OCI-LY1 (cell line): ENCODE measurements around the gene ATP1B3.

ENCODE experiments used
- H2AFZ ChIP-seq: fragments of 200-600 bp; sonication (generic), shearing (Covaris generic); 2 replicates; pipeline ENCODE4 v1.6.0; 2014; ENCODE audit warnings: antibody characterized with exemption, mild to moderate bottlenecking, low read length
- H3F3A ChIP-seq: fragments of 200-600 bp; sonication (generic), shearing (Covaris generic); 2 replicates; pipeline ENCODE4 v1.6.0; 2014; ENCODE audit warnings: mild to moderate bottlenecking, antibody characterized with exemption, low read length, moderate library complexity; ENCODE audit not compliant: insufficient read depth
- H3K27ac ChIP-seq: fragments of 200-600 bp; sonication (generic); 2 replicates; pipeline ENCODE4 v1.5.1; 2014; ENCODE audit warnings: low read length, mixed run types, mild to moderate bottlenecking, low read depth; ENCODE audit not compliant: poor library complexity, severe bottlenecking
- H3K27me3 ChIP-seq: fragments of 200-600 bp; sonication (generic); 2 replicates; pipeline ENCODE4 v1.6.0; 2014; ENCODE audit warnings: antibody characterized with exemption, mild to moderate bottlenecking, low read length, moderate library complexity; ENCODE audit not compliant: insufficient read depth
- H3K36me3 ChIP-seq: fragments of 200-600 bp; sonication (generic); 2 replicates; pipeline ENCODE4 v1.6.1; 2014; ENCODE audit warnings: mild to moderate bottlenecking, antibody characterized with exemption, low read length, moderate library complexity, mixed read lengths; ENCODE audit not compliant: insufficient read depth
- H3K4me1 ChIP-seq: fragments of 200-600 bp; sonication (generic); 2 replicates; pipeline ENCODE4 v1.5.1; 2014; ENCODE audit warnings: mild to moderate bottlenecking, low read length, moderate library complexity; ENCODE audit not compliant: insufficient read depth, severe bottlenecking
- H3K4me2 ChIP-seq: fragments of 200-600 bp; sonication (generic), shearing (Covaris generic); 2 replicates; pipeline ENCODE4 v1.6.1; 2014; ENCODE audit warnings: low read length
- H3K4me3 ChIP-seq: fragments of 200-600 bp; sonication (generic); 2 replicates; pipeline ENCODE4 v1.5.1; 2014; ENCODE audit warnings: low read length, low read depth, mild to moderate bottlenecking, mixed read lengths; ENCODE audit not compliant: poor library complexity, severe bottlenecking
- H3K79me2 ChIP-seq: fragments of 200-600 bp; shearing (Covaris generic); 2 replicates; pipeline ENCODE4 v1.6.1; 2016; ENCODE audit warnings: mixed run types, low read length, mixed read lengths; ENCODE audit not compliant: insufficient read depth
- H3K9ac ChIP-seq: fragments of 200-600 bp; sonication (generic), shearing (Covaris generic); 2 replicates; pipeline ENCODE4 v1.6.1; 2014; ENCODE audit warnings: mild to moderate bottlenecking, low read length, mixed read lengths
- H3K9me2 ChIP-seq: fragments of 200-600 bp; sonication (generic), shearing (Covaris generic); 2 replicates; pipeline ENCODE4 v1.6.1; 2014; ENCODE audit warnings: low read depth, mild to moderate bottlenecking, low read length, mixed read lengths
- H3K9me3 ChIP-seq: fragments of 200-600 bp; shearing (Covaris generic); 2 replicates; pipeline ENCODE4 v1.6.1; 2014; ENCODE audit warnings: low read length, mixed read lengths
- H4K20me1 ChIP-seq: fragments of 200-600 bp; sonication (generic), shearing (Covaris generic); 2 replicates; pipeline ENCODE4 v1.6.0; 2016; ENCODE audit warnings: mild to moderate bottlenecking, low read length; ENCODE audit not compliant: insufficient read depth
- CTCF ChIP-seq: fragments of 200-600 bp; sonication (generic), shearing (Covaris generic); IDR thresholded peaks from 2 replicates; pipeline ENCODE4 v1.5.1; 2017; ENCODE audit warnings: mild to moderate bottlenecking, antibody characterized with exemption, low read length, moderate library complexity, mixed read lengths
- EZH2 ChIP-seq: fragments of 200-600 bp; sonication (generic), shearing (Covaris generic); IDR thresholded peaks from 2 replicates; pipeline ENCODE4 v1.8.0; 2017; ENCODE audit warnings: borderline replicate concordance, mixed run types, mild to moderate bottlenecking, antibody characterized with exemption, low read length, moderate library complexity, mixed read lengths

Gene ATP1B3

GRCh38 chr3:141898908-141899307, 22.5 kb downstream of the ATP1B3 start:
- Histone ChIP-seq H3K9me3 (peaks cover 12% of the 10 kb centered on the region; the same call in 1 of the 2 replicates), H3K9me2 (no peaks in the 10 kb centered on the region), H3K27ac (no peak overlapping the region), H3F3A (no peaks in the 10 kb centered on the region), H2AFZ (no peak overlapping the region), H3K27me3 (no peaks in the 10 kb centered on the region), H3K36me3 (peaks cover 64% of the 10 kb centered on the region), H3K4me2 (no peak overlapping the region), H3K9ac (no peak overlapping the region), H3K4me3 (no peak overlapping the region), H4K20me1 (no peaks in the 10 kb centered on the region), H3K4me1 (peaks cover 13% of the 10 kb centered on the region), H3K79me2 (peaks cover 64% of the 10 kb centered on the region)
- TF ChIP-seq CTCF (no peak), EZH2 (no peak)

DNA sequence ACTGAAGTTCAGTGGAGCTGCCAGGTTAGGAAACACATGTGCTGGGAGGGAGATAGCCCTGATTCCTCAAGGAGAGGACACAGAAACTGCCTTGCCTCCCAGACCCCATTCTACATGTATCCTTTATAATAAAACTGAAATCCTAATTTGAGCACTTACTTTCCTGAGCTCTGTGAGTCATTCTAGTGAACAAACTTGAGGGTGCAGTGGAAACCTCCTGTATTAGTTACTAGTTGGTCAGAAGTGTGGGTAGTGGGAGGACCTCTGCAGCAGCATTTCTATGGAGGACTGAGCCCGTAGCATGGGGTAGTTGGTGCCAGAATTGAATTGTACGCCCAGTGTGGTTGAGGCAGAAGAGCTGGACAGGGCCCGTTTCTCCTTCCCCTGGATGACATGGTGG, 23.9 kb downstream of the ATP1B3 start:
- Histone ChIP-seq H3K9me2 (no peaks in the 10 kb centered on the region), H4K20me1 (no peaks in the 10 kb centered on the region), H3K9ac (no peak overlapping the region), H3K27ac (no peak overlapping the region), H3K4me1 (peaks cover 13% of the 10 kb centered on the region), H3K79me2 (peaks cover 54% of the 10 kb centered on the region), H3K27me3 (no peaks in the 10 kb centered on the region), H3K4me3 (no peak overlapping the region), H3K36me3 (peaks cover 66% of the 10 kb centered on the region), H3K4me2 (no peak overlapping the region), H3F3A (no peaks in the 10 kb centered on the region), H2AFZ (no peak overlapping the region), H3K9me3 (peaks cover 12% of the 10 kb centered on the region; the same call in 1 of the 2 replicates)
- no peak for TF ChIP-seq EZH2
- no peak for TF ChIP-seq CTCF

- no peak overlapping the region for H3K27ac ChIP-seq
- TF ChIP-seq CTCF (no peak), EZH2 (no peak)
- peaks cover 13% of the 10 kb centered on the region for H3K4me1 ChIP-seq
- H3K9me2 ChIP-seq: no peaks in the 10 kb centered on the region
- peaks cover 69% of the 10 kb centered on the region for H3K36me3 ChIP-seq
- no peak overlapping the region for H2AFZ ChIP-seq
- H3K79me2 ChIP-seq: peaks cover 41% of the 10 kb centered on the region
- no peaks in the 10 kb centered on the region for H3F3A ChIP-seq
- H3K9me3 ChIP-seq: peaks cover 12% of the 10 kb centered on the region; the same call in 1 of the 2 replicates
- H3K9ac ChIP-seq: no peak overlapping the region
- H3K4me3 ChIP-seq: no peak overlapping the region
- no peaks in the 10 kb centered on the region for H3K27me3 ChIP-seq
- H4K20me1 ChIP-seq: no peaks in the 10 kb centered on the region
- no peak overlapping the region for H3K4me2 ChIP-seq
Observed at GRCh38 chr3:141901914-141902313, 25.5 kb downstream of the ATP1B3 start.
